HG03175 (cell line): Measurements from ENCODE around the gene EGLN3.
"Not testable (repeated sequence)": the region's sequence is repeated elsewhere in the genome, so short reads cannot be mapped to it uniquely, and the experiment has no call there.

Source experiments
- ATAC-seq: cut with Tn5 transposase; IDR thresholded peaks from one replicate; pipeline ENCODE4 v1.9.1; 2021; ENCODE audit warnings: mild to moderate bottlenecking, moderate library complexity; ENCODE audit not compliant: unreplicated experiment

The EGLN3 gene

GRCh38 chr14:33962466-33962865 lies 11.6 kb upstream of the EGLN3 start:
- not testable (repeated sequence) for ATAC-seq

DNA sequence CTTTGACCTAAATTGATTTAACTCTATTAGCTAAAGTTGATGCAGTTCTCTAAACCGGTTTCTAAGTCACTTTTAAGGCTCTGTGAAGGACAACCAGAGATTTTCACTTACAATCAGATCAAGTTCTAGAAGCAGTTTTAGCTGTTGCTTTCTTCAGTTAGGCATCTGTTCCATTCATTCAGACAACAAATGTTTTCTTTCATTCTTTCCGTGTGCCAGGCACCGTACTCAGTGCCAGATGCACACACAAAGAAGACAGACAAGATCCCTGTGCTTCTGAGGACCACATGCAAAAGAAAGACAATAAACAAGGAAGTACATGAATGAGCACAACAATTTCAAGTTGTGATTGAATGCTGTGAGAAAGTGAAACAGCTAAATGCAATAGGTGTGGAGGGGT lies 11.1 kb upstream of the EGLN3 start:
- no peak for ATAC-seq

DNA sequence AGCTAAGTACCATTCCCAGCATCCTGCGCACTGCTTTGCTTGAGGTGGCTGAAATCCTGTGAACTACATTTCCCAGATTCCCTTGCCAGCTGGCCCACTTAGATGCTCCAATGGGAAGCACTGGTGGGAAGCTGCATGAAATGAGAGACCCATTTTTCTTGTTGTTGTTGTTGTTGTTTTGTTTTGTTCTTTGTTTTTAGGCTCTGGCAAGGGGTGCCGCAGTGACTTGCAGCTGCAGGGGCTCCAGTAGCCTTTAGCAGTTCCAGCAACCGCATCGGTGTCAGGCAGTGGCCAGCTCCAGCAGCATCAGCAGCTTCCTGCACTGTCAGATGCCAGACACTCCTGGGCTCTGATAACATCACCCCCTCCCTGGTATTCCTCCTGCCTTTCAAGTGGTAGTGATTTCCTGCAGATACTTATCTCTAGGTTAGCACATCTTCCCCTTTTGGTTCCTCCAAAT lies 8.8 kb upstream of the EGLN3 start:
- no peak for ATAC-seq

GRCh38 chr14:33958605-33959226 lies 7.8 kb upstream of the EGLN3 start:
- no peak for ATAC-seq

DNA sequence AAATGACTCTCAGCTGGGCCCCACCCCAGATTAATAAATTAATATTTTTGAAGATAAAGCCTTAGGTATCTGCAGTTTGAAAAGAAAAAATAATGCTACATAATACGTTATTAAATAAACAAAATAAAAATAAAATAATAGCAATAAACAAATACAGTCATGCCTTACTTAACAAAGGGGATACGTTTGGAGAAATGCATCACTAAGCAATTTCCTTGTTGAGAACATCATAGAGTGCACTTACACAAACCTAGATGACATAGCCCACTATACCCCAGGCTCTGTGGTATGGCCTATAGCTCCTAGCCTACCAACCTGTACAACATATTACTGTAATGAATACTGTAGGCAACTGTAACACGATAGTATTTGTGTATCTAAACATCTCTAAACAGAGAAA lies 7.1 kb upstream of the EGLN3 start:
- no peak for ATAC-seq

- ATAC-seq: no peak
These were observed 6.4 kb upstream of the EGLN3 start for GRCh38 chr14:33957299-33957698.

DNA sequence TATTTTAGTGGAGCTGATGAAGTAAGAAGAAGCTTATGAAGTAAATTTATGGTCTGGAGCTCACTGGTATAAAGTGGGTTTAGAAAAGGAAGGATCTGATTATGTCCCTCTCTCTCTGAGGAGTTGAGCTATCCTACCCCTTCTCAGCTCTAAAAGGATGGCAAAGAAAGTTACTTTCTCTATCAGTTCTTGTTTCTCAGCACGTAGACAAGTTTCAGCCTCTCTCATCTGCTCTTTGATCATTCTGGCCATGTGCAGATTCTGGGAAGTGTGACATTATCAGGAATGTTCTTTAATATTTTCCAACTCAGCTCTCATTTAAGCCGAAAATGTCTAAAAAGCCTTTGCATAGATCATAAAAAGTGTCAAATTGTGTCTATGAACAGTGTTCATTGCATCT lies 5.8 kb upstream of the EGLN3 start:
- ATAC-seq: no peak

DNA sequence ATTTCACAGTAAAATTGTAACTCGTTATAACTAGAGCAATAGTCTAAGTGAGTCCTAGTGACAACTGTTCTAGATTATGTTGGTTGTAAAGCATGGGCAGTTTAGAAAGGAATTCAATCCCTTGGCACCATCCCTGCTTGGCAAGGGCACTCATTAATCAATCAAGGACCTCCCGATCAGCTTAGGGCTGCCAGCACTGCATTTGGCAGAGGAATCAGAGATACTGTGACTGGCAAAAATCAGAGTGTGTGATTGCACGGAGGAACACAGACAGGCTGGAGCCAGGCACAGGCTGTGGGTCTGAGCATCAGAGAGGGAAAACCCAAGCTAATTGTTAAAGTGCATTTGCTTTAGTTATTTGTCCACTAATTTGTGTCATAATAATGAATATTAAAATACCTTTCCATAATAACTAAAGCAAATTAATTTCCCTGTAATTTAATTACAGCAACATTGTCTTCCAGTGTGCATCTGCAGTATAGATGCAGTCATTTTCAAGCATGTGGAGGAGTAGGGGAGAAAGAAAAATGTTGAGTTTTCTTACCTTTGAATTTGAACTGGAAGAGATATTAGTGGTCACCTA lies 3.2 kb upstream of the EGLN3 start:
- no peak for ATAC-seq

GRCh38 chr14:33952541-33952940 lies 1.7 kb upstream of the EGLN3 start:
- no peak for ATAC-seq

DNA sequence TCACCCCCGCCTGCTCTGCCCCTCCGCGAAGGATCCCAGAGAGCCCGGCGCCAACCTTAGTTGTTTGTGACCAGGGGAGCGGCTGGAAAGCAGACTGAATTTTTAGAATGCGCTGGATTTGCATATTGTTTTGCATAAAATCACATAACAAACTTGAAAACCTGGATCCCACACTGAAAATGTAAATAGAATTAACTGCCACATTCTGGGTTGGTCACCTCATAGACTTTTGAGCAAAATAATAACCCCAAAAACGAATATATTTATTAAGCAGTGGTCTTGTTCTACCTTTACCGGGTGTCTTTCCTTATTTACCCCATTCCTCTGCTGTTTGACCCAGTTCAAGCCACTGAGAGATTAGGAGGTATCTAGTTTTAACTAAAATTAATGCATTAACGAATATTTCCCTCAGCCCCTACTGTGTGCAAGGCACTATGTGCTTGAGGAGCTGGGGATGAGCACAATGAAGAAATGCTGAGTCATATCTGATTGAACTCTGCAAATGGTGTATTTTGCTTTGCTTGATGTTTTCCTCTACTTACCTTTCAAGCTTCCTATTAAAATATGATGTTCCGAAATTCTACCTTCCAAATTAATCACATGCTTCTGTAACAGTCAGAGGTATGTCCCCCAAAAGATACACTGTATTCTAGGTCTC lies 438 bp upstream of the EGLN3 start:
- no peak for ATAC-seq

DNA sequence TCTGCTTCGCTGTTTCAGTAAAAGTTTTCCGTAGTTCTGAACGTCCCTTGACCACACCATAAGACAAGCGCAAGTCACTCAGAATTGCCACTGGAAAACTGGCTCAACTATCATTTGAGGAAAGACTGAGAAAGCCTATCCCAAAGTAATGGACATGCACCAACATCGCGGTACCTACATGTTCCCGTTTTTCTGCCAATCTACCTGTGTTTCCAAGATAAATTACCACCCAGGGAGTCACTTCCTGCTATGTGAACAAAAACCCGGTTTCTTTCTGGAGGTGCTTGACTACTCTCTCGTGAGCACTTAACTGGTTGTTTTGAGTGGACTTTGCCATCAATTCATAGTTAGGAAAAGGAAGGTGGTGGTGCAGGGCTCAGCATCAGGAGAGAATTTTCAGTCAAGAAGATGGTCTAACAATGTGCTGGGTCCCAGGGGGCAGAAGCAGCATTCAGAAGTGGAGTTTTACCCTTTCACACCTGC lies 1.4 kb downstream of the EGLN3 start:
- no peak for ATAC-seq

DNA sequence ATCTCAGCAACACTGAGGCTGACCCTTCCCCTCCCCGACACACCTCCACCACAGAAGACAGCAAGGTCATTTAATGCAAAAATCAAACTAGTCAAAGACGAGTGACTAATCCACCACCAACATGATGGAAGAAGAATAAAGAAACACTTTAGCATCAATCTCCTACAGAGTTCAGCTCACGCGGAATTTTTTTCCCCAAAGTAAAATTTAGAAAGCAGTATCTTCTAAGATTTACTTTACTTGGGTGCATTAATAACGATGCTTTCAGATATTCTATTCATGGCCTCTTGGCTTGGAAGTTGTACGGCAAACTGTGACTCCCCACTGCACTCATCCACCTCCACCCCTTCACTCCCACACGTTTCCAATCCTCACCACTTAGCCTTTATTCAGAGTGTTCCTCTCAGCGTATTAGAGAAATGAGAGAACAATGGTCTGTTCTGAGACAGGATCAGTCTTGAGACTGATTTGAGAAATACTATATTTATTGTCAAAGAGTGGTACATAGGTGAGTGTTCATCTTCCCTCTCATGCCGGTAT lies 1.9 kb downstream of the EGLN3 start:
- ATAC-seq: no peak

- no peak for ATAC-seq
These were observed 2.6 kb downstream of the EGLN3 start for GRCh38 chr14:33948145-33948868.

GRCh38 chr14:33946679-33947476 lies 4.0 kb downstream of the EGLN3 start:
- no peak for ATAC-seq

GRCh38 chr14:33945210-33946088 lies 5.4 kb downstream of the EGLN3 start:
- ATAC-seq: no peak

- no peak for ATAC-seq
These were observed 7.6 kb downstream of the EGLN3 start for GRCh38 chr14:33943096-33943883.

DNA sequence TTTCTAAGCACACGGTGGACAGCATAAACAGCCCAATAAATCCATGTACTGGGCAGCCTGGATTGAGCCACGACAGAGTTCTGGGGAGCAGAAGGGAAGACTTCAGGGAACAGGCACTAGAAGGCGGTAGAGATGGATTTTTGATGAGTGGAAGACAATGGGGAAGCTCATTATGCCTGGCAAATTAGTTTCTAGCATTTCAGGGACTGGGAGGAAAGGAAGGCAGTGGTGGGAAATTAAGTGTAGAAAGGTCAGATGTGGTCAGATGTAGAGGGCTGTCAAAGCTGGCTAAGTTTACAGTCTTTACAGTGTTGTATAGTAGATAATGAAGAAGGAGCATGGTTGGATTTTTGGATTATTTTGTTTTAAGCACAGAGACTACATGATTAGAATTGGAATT lies 9.2 kb downstream of the EGLN3 start:
- no peak for ATAC-seq

DNA sequence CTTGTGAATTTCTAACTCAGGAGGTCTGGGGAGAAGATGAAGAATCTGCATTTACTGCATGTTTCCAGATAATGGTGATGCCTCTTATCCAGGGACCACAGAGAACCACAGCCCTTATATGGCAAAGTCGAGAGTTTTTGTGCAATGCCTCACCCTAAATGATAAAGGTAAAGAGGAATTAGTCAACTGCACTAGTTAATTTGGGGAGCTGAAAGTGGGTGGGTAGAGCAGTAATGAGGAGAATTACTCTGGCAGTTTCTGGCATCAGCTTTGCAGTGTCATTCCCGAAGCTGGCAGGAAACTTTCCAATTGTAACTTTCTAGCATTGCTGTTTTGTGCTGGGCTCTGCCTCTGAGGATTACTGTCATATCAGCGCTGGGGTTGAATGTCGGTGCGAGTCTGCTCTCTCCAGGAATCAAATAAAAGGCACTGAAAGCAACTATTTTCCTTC lies 10.3 kb downstream of the EGLN3 start:
- ATAC-seq: no peak
